HepG2 (cell line): ENCODE measurements around the gene MAPK8IP3. TPM values are rescaled to one million over a fixed set of nuclear protein-coding genes. Genes with fewer than 3 reads are reported as not detected.

Experiments used
- E2F1 ChIP-seq: sonication (generic); formaldehyde crosslinking; IDR thresholded peaks from 2 replicates; pipeline ENCODE4 v1.5.0; 2020; ENCODE audit warnings: missing genetic modification reagents
- EED ChIP-seq: sonication (generic); formaldehyde crosslinking; IDR thresholded peaks from 2 replicates; pipeline ENCODE4 v1.5.0; 2020; ENCODE audit warnings: mild to moderate bottlenecking, missing genetic modification reagents
- FOXK1 ChIP-seq: sonication (generic); formaldehyde crosslinking; IDR thresholded peaks from 2 replicates; pipeline ENCODE4 v1.4.0; 2020; ENCODE audit warnings: low read depth, missing genetic modification reagents, borderline replicate concordance
- MBNL3 ChIP-seq: fragments of 250-450 bp; sonication (Bioruptor Pico); conservative IDR thresholded peaks from 2 replicates; pipeline ENCODE4 v1.8.0; 2022; ENCODE audit warnings: mild to moderate bottlenecking, inconsistent platforms
- MLLT10 ChIP-seq: sonication (generic); formaldehyde crosslinking; IDR thresholded peaks from 2 replicates; pipeline ENCODE4 v1.4.0; 2020; ENCODE audit warnings: missing genetic modification reagents
- MLXIP ChIP-seq: sonication (generic); formaldehyde crosslinking; IDR thresholded peaks from 2 replicates; pipeline ENCODE4 v1.9.0; 2021; ENCODE audit warnings: missing genetic modification reagents, borderline replicate concordance
- NFRKB ChIP-seq: fragments of 450-650 bp; IDR thresholded peaks from 2 replicates; pipeline ENCODE4 v1.6.1; 2017
- PHF21A ChIP-seq: sonication (generic); formaldehyde crosslinking; IDR thresholded peaks from 2 replicates; pipeline ENCODE4 v1.5.0; 2020; ENCODE audit warnings: mild to moderate bottlenecking, missing genetic modification reagents
- SMAD3 ChIP-seq: sonication (generic); formaldehyde crosslinking; IDR thresholded peaks from 2 replicates; pipeline ENCODE4 v1.4.0; 2020; ENCODE audit warnings: missing genetic modification reagents
- SMARCC2 ChIP-seq: fragments of 450-650 bp; IDR thresholded peaks from 2 replicates; pipeline ENCODE4 v1.6.1; 2017; ENCODE audit warnings: antibody characterized with exemption, mild to moderate bottlenecking
- SNRNP70 ChIP-seq: fragments of 200-400 bp; formaldehyde crosslinking; IDR thresholded peaks from 2 replicates; pipeline ENCODE4 v1.6.1; 2017; ENCODE audit warnings: mild to moderate bottlenecking, low read depth, low read length, moderate library complexity
- TAF1 ChIP-seq: sonication (generic); formaldehyde crosslinking; IDR thresholded peaks from 2 replicates; pipeline ENCODE4 v1.4.0; 2020; ENCODE audit warnings: missing genetic modification reagents
- TBX3 ChIP-seq: fragments of 450-650 bp; IDR thresholded peaks from 2 replicates; pipeline ENCODE4 v1.6.1; 2017; ENCODE audit warnings: antibody characterized with exemption, mild to moderate bottlenecking, inconsistent platforms, borderline replicate concordance
- TGIF2 ChIP-seq: IDR thresholded peaks from 2 replicates; pipeline ENCODE4 v1.6.1; 2016; ENCODE audit warnings: control low read depth, missing compliant biosample characterization
- TRIM22 ChIP-seq: fragments of 450-650 bp; IDR thresholded peaks from 2 replicates; pipeline ENCODE4 v1.6.1; 2017
- YEATS4 ChIP-seq: sonication (generic); formaldehyde crosslinking; IDR thresholded peaks from 2 replicates; pipeline ENCODE4 v1.4.0; 2020; ENCODE audit warnings: missing genetic modification reagents, borderline replicate concordance
- ZBTB46 ChIP-seq: sonication (generic); formaldehyde crosslinking; IDR thresholded peaks from 2 replicates; pipeline ENCODE4 v1.4.0; 2020; ENCODE audit warnings: mild to moderate bottlenecking, missing genetic modification reagents, borderline replicate concordance
- ZNF230 ChIP-seq: sonication (generic); formaldehyde crosslinking; IDR thresholded peaks from 2 replicates; pipeline ENCODE4 v1.4.0; 2020; ENCODE audit warnings: mild to moderate bottlenecking, missing genetic modification reagents
- ZNF317 ChIP-seq: sonication (generic); formaldehyde crosslinking; IDR thresholded peaks from 2 replicates; pipeline ENCODE4 v1.5.0; 2020; ENCODE audit warnings: mild to moderate bottlenecking, missing genetic modification reagents
- ZNF484 ChIP-seq: sonication (generic); formaldehyde crosslinking; IDR thresholded peaks from 2 replicates; pipeline ENCODE4 v1.5.1; 2020; ENCODE audit warnings: mild to moderate bottlenecking, low read depth, missing genetic modification reagents, borderline replicate concordance
- ZNF496 ChIP-seq: sonication (generic); formaldehyde crosslinking; IDR thresholded peaks from 2 replicates; pipeline ENCODE4 v1.8.1; 2023; ENCODE audit warnings: mild to moderate bottlenecking, moderate library complexity, missing genetic modification reagents; ENCODE audit not compliant: insufficient replicate concordance
- ZNF549 ChIP-seq: sonication (generic); formaldehyde crosslinking; IDR thresholded peaks from 2 replicates; pipeline ENCODE4 v1.5.0; 2020; ENCODE audit warnings: missing genetic modification reagents
- polyA plus RNA-seq, 8 experiments: library from polyadenylated mRNA; depleted of rRNA in 3 of 8; stranded (reverse) in 7 of 8; unstranded in 1 of 8; fragments of >200 nt; fragmentation: Illumina TruSeq in 4 of 8; extraction: Trizol in 4 of 8; gene quantifications; 2 replicates each; pipeline versions ENCODE4 v1.2.1 to v1.2.3, GENCODE V29; 2011 to 2016; ENCODE audit warnings: low read depth in 4 of 8, missing spikeins in 1 of 8, mixed read lengths in 1 of 8; ENCODE audit not compliant: insufficient read depth in 1 of 8
- total RNA-seq, 5 experiments: library from RNA; depleted of rRNA; stranded (reverse); fragments of >200 nt; fragmentation: Illumina TruSeq; extraction: Trizol; gene quantifications; 2 replicates each; pipeline ENCODE4 v1.2.3, GENCODE V29; 2016; ENCODE audit warnings: low read depth in 1 of 5

Gene MAPK8IP3
- total and polyA plus RNA-seq, 2 of the 13 experiments (the other 11 are each of a cell fraction or from before 2014, with no cell fraction given): 25.1 to 41.7 TPM

GRCh38 chr16:1705688-1706385 is at the start of gene MAPK8IP3 (continued):
- TF ChIP-seq MLXIP (peak; percentile 69; the same call in 1 of the 2 replicates), ZNF484 (CRISPR knock-in tag) (no peak), ZNF230 (CRISPR knock-in tag) (no peak), E2F1 (CRISPR knock-in tag) (peak; percentile 64; the same call in 1 of the 2 replicates), MBNL3 (CRISPR knock-in tag) (no peak), MLLT10 (no peak), ZBTB46 (no peak), TRIM22 (no peak), SMARCC2 (no peak), SMAD3 (CRISPR knock-in tag) (no peak), YEATS4 (CRISPR knock-in tag) (peak; percentile 84), FOXK1 (peak; percentile 79; the same call in 1 of the 2 replicates), TGIF2 (CRISPR knock-in tag) (no peak), SNRNP70 (no peak), NFRKB (no peak), TAF1 (CRISPR knock-in tag) (peak; percentile 67), PHF21A (CRISPR knock-in tag) (no peak; the same call in 1 of the 2 replicates), EED (CRISPR knock-in tag) (no peak), ZNF496 (CRISPR knock-in tag) (no peak), ZNF549 (peak; percentile 83; the same call in 1 of the 2 replicates), ZNF317 (CRISPR knock-in tag) (0 out of 2 replicates have a peak, but pooled peaks have one; percentile 33), TBX3 (no peak)
